HG03280 (cell line): ENCODE data around the gene AP2A2.
"Not testable (repeated sequence)": the region's sequence is repeated elsewhere in the genome, so short reads cannot be mapped to it uniquely, and the experiment has no call there.

Source experiments
- ATAC-seq: cut with Tn5 transposase; IDR thresholded peaks from one replicate; pipeline ENCODE4 v1.9.1; 2021; ENCODE audit warnings: mild to moderate bottlenecking, moderate library complexity; ENCODE audit not compliant: unreplicated experiment

The AP2A2 gene

GRCh38 chr11:972523-973211 is 47.0 kb downstream of the AP2A2 start:
- ATAC-seq = no peak

DNA sequence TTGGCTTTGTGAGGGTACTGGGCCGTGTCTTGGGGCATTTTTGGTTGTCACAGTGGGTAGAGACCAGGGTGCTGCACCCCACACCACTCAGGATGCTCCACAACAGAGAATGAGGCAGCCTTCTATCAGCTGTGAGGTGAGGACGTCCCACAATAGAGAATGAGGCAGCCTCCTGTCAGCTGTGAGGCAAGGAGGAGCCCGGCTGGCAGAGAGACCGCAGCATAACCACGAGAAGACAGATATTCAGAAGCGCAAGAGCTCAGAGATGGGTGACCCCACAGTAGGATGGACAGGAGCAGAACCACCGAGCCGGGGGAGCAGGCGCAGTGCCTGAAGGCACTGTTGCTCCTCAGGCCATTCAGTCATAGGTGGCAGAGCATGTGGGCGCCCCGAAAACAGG is 47.6 kb downstream of the AP2A2 start:
- ATAC-seq = no peak

- not testable (repeated sequence) for ATAC-seq
Measured at GRCh38 chr11:975376-975775, 49.7 kb downstream of the AP2A2 start.

GRCh38 chr11:975827-976226 is 50.2 kb downstream of the AP2A2 start:
- no peak for ATAC-seq

- ATAC-seq = no peak
Measured at GRCh38 chr11:976431-977160, 50.9 kb downstream of the AP2A2 start.

DNA sequence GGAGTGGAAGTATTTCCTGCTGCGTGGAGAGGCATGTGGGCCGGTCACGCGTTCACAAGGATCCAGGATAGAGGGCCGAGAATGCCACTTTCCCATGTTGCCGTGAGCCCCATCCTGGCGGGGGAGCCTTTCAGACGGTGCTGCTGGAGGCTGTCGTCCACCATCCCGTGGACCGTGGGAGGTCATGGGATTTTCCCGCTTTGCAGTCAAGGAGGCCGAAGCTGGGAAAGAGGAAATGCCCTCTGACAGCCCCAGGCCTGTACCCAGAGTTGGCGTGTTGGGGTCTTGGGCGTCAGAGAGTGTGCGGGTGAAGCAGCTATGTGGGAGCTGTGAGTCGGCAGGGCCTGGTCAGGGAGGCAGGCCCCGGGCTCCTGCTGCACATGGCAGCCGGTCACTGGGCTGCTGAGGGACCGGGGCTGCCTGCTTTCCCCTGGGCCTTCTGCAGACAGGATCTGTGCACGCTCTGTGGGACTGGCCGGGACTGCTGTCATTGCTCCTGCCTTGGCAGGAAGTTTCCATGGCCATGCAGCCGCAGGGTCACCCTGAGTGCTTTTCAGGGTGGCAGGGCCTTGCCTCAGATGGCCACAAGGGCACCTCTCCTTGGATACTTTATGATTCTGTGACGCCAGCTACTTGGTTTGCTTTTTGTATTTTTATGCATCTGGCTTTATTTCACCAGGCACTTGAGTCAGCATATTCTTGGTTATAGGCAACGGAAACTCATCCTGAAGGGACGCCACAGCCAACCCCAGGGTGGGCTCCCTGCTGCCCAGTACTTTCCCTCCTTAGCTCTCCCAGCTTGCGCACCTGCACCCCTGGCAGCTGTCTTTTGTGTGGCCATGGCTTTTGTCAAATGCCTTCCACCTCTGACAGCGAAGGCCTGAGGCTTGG is 52.4 kb downstream of the AP2A2 start:
- ATAC-seq = no peak

DNA sequence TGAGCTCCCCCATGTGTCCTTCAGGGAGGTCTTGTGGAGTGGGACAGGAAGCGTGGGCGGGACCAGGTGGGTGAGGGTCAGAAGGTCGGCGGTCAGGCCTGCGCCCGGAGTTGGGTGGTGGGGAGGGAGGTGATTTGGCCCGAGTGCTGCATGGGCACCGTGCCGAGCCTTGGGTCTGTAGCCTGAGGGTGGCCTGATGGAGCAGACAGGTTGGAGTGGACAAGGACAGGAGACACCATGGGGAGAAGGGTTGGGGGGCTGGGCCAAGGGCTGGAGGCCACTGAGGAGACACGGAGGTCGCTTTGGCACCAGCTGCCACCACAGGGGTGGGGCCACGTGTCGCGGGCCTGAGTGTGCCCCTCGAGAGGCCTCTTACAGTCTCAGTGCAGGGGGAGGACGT is 53.1 kb downstream of the AP2A2 start:
- no peak for ATAC-seq

- no peak for ATAC-seq
Measured at GRCh38 chr11:980438-981357, 55.0 kb downstream of the AP2A2 start.

DNA sequence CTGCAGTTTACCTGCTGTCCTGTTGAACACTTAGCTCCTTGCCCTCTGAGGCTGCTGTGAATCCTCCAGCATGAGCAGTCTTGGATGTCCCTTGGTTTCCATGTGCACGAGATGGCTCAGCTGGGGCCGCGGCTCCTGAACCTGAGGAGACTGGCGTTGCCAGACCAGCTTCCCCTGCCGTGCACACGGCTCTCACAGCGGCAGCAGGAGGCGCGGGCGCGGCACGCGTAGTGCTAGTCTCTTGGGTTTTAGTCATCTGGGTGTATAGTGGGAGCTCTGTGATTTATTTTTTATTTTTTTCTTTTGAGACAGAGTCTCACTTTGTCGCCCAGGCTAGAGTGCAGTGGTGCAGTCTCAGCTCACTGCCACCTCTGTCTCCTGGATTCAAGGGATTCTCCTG is 56.1 kb downstream of the AP2A2 start:
- ATAC-seq = no peak

- ATAC-seq = no peak
Measured at GRCh38 chr11:984546-984945, 58.9 kb downstream of the AP2A2 start.

- no peak for ATAC-seq
Measured at GRCh38 chr11:985406-985805, 59.7 kb downstream of the AP2A2 start.

GRCh38 chr11:985848-986247 is 60.2 kb downstream of the AP2A2 start:
- no peak for ATAC-seq

DNA sequence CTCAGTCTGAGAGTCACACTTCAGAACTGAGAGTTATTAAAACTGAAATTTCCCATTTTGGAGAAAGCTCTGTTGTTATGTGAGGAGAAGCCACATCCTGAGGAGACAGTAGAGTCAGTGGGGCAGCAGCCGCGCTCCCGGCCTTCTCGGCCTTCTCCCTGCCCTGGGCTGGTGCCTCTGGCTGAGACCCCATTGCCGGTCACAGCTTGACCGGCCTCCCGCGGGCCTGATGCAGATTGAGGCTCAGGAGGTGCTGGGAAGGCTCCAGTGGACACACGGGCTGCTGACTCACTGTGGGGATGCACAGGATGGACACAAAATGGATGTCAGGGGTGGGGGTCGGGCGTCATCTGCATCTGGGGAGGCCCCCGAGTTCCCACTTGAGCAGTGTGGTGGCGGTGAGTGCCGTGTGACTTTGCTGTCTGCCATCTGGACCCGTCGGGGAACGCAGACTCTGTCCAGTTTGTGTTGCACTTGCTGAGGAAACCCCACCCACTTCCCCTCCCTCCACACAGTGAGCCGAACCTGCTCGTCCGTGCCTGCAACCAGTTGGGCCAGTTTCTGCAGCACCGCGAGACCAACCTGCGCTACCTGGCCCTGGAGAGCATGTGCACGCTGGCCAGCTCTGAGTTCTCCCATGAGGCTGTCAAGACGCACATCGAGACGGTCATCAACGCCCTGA is 60.7 kb downstream of the AP2A2 start:
- no peak for ATAC-seq

DNA sequence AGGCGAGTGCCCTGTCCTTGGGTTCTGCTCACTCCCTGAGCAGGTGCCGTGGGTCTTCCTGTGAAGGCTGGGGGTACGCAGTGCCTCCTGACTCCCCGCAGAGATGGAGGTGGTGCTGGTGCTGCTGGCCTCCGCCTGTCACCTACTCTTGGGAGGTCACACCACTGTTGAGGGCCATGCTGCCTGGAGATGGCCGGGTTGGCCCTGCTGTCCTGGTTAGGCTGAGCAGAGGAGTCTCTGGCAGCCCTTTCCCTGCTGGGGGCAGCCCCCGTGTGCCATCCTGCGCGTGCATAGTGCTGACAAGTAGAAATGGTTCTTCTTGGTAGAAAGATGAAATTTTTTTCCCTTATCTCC is 61.3 kb downstream of the AP2A2 start:
- no peak for ATAC-seq

GRCh38 chr11:987671-988070 is 62.0 kb downstream of the AP2A2 start:
- no peak for ATAC-seq

DNA sequence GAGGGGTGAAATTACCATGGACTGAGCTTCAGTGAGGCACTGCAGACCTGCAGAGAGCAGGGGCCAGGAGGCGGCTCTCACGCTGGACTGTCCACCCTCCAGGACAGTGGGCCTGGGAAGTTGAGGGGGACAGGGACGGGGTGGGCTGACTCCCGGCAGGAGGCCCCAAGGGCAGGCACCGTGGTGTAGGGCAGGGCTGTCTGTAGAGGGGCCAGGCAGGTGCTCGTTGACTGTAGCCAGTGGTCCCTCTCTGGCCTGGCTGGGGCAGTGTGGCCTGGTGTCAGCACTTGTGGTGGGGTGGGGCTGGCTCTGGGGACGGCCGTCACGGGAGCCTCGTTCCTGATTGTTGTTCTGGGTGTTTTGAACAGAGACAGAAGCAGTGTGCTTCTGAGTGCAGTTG is 64.4 kb downstream of the AP2A2 start:
- no peak for ATAC-seq

GRCh38 chr11:991034-991433 is 65.4 kb downstream of the AP2A2 start:
- no peak for ATAC-seq

DNA sequence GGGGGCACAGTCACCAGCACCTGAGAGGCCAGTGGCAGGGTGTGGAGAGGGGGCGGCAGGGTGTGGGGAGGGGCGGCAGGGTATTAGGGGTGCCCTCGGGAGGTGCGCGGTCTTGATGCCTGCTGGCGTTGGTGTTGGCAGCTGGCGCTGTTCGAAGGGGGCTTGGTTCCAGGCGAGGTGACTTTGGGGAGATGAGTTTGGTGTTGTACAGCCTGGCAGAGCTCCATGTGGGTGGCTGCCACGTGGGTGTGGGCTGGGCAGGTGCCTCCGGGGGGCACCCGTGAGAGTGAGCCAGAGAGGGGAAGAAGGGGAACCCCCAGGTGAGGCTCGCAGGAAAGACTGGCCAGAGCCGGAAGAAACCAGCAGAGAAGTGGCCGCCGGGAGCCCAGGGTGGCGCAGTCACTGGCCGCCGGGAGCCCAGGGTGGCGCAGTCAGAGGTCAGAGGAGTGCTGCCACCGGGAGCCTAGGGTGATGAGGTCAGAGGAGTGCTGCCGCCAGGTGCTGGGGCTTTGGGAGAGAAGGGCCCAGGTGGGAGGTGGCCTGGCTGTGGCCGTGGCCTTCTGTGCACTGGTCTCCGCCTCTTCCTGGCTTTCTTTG is 66.1 kb downstream of the AP2A2 start:
- no peak for ATAC-seq

DNA sequence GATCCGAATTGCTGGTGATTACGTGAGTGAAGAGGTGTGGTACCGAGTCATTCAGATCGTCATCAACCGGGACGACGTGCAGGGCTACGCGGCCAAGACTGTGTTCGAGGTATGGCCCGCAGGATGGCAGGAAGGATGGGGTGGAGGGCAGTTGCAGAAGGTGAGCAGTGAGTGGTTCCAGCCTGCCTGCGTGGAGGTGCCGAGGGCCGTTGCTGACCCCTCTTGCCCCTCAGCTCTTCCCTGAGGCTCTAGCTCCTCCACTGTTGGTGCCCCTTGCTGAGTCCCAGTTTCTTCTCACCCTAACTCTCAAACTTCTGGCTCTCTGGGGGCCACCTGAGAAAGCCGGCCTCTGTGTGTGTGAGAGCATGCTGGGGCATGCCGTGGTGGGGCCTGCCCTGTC is 66.9 kb downstream of the AP2A2 start:
- ATAC-seq = no peak
